H1 (cell line): ENCODE measurements around the gene CD163. TPM values are rescaled to one million over a fixed set of nuclear protein-coding genes. Genes with fewer than 3 reads are reported as not detected.

Experiments
- CTCF ChIA-PET: fragments of 300-600 bp; sonication (Branson Sonifier 250); formaldehyde crosslinking; loops from one replicate; lab custom pipeline; 2021; ENCODE audit not compliant: partially characterized antibody; lab: Charles Lee
- POLR2A ChIA-PET: fragments of 300-600 bp; sonication (Branson Sonifier 250); formaldehyde crosslinking; loops from one replicate; lab custom pipeline; 2021; ENCODE audit warnings: inconsistent platforms; ENCODE audit not compliant: partially characterized antibody; lab: Charles Lee
- DNase-seq, 2 experiments: peaks; one replicate each; pipeline versions ENCODE4 v3.0.0 to v3.0.0-alpha.2; 2010 to 2022; ENCODE audit warnings: low spot score in 2 of 2, low read depth in 1 of 2, mixed read lengths in 1 of 2
- FAIRE-seq: peaks from 2 replicates; lab custom pipeline; 2011; peaks lifted over from hg19 to GRCh38; lab: Jason Lieb, UNC
- H2AFZ ChIP-seq: 2 replicates; pipeline ENCODE4 v1.8.1; 2012; ENCODE audit warnings: low read length, inconsistent platforms
- H2AK5ac ChIP-seq: 2 replicates; pipeline ENCODE4 v1.6.1; 2013; ENCODE audit warnings: low read depth, low read length
- H2BK120ac ChIP-seq: replicated peaks from 2 replicates; pipeline ENCODE3; 2013; ENCODE audit warnings: low read depth, low read length, inconsistent platforms
- H2BK12ac ChIP-seq: 2 replicates; pipeline ENCODE4 v1.6.1; 2013; ENCODE audit warnings: low read depth, low read length
- H2BK15ac ChIP-seq: 2 replicates; pipeline ENCODE4 v1.6.1; 2013; ENCODE audit warnings: low read length
- H2BK20ac ChIP-seq: 2 replicates; pipeline ENCODE4 v1.6.1; 2013; ENCODE audit warnings: low read length
- H2BK5ac ChIP-seq: 2 replicates; pipeline ENCODE4 v1.6.1; 2013; ENCODE audit warnings: low read depth, low read length
- H3K14ac ChIP-seq: 2 replicates; pipeline ENCODE4 v1.6.1; 2013; ENCODE audit warnings: inconsistent platforms; ENCODE audit not compliant: insufficient read length
- H3K18ac ChIP-seq: 2 replicates; pipeline ENCODE4 v1.6.1; 2013; ENCODE audit warnings: low read length; ENCODE audit errors: extremely low read depth
- H3K23ac ChIP-seq: 2 replicates; pipeline ENCODE4 v1.6.1; 2013; ENCODE audit warnings: inconsistent platforms; ENCODE audit not compliant: insufficient read length
- H3K23me2 ChIP-seq: 2 replicates; pipeline ENCODE4 v1.6.1; 2013; ENCODE audit warnings: low read depth, low read length
- H3K27ac ChIP-seq: 2 replicates; pipeline ENCODE4 v1.6.1; 2011; ENCODE audit warnings: low read depth, low read length, inconsistent platforms
- H3K27me3 ChIP-seq, 4 experiments: replicated peaks in 1 of 4; 1 replicate in 1 of 4; 2 replicates in 3 of 4; pipeline versions ENCODE4 v1.6.1 to v1.8.1; 2011 to 2013; ENCODE audit warnings: low read length in 3 of 4, mild to moderate bottlenecking in 3 of 4, inconsistent platforms in 2 of 4, mixed read lengths in 2 of 4, moderate library complexity in 1 of 4; ENCODE audit not compliant: control insufficient read depth in 3 of 4, insufficient read depth in 3 of 4; ENCODE audit errors: extremely low read depth in 1 of 4
- H3K36me3 ChIP-seq, 4 experiments: 2 replicates each; pipeline versions ENCODE4 v1.6.1 to v1.8.1; 2011 to 2013; ENCODE audit warnings: mild to moderate bottlenecking in 4 of 4, low read length in 3 of 4, moderate library complexity in 2 of 4, control low read depth in 1 of 4, inconsistent platforms in 1 of 4; ENCODE audit not compliant: insufficient read depth in 4 of 4, control insufficient read depth in 2 of 4
- H3K4ac ChIP-seq: replicated peaks from 2 replicates; pipeline ENCODE3; 2013; ENCODE audit warnings: low read length, low read depth, mixed read lengths, inconsistent platforms; ENCODE audit not compliant: insufficient read length
- H3K4me1 ChIP-seq, 4 experiments: replicated peaks in 1 of 4; 1 replicate in 1 of 4; 2 replicates in 3 of 4; pipeline versions ENCODE4 v1.6.1 to v1.8.1; 2011 to 2013; ENCODE audit warnings: low read length in 3 of 4, inconsistent platforms in 2 of 4, mixed read lengths in 1 of 4; ENCODE audit not compliant: insufficient read depth in 4 of 4, control insufficient read depth in 3 of 4
- H3K4me2 ChIP-seq, 2 experiments: 2 replicates each; pipeline versions ENCODE4 v1.6.1 to v1.8.1; 2011 to 2013; ENCODE audit warnings: low read depth in 2 of 2, low read length in 2 of 2, control low read depth in 1 of 2, inconsistent platforms in 1 of 2, mild to moderate bottlenecking in 1 of 2; ENCODE audit not compliant: insufficient read depth in 1 of 2
- H3K4me3 ChIP-seq, 4 experiments: fragments of 200-600, 300-600 bp in 1 of 4; sonication (generic), shearing (Covaris generic), sonication (Bioruptor Twin) in 1 of 4; 2 replicates each; pipeline versions ENCODE4 v1.5.1 to v1.8.1; 2011 to 2016; ENCODE audit warnings: low read length in 4 of 4, low read depth in 3 of 4, control low read depth in 2 of 4, inconsistent platforms in 2 of 4, mild to moderate bottlenecking in 2 of 4, mixed read lengths in 1 of 4, moderate library complexity in 1 of 4; ENCODE audit not compliant: insufficient read depth in 2 of 4; ENCODE audit errors: extremely low read depth in 1 of 4
- H3K56ac ChIP-seq: replicated peaks from 2 replicates; pipeline ENCODE3; 2013; ENCODE audit warnings: low read depth, mild to moderate bottlenecking, mixed read lengths, low read length, inconsistent platforms; ENCODE audit not compliant: insufficient read length
- H3K79me1 ChIP-seq: 2 replicates; pipeline ENCODE4 v1.6.1; 2013; ENCODE audit warnings: low read depth, low read length, control low read depth
- H3K79me2 ChIP-seq, 2 experiments: 2 replicates each; pipeline versions ENCODE4 v1.6.1 to v1.8.1; 2012 to 2013; ENCODE audit warnings: low read length in 2 of 2, mild to moderate bottlenecking in 2 of 2, inconsistent platforms in 1 of 2; ENCODE audit not compliant: insufficient read depth in 2 of 2, control insufficient read depth in 1 of 2
- H3K9ac ChIP-seq, 4 experiments: replicated peaks in 1 of 4; 1 replicate in 1 of 4; 2 replicates in 3 of 4; pipeline versions ENCODE4 v1.6.1 to v1.8.1; 2011 to 2013; ENCODE audit warnings: low read depth in 3 of 4, low read length in 3 of 4, control low read depth in 2 of 4, mild to moderate bottlenecking in 2 of 4, moderate library complexity in 2 of 4, inconsistent platforms in 1 of 4; ENCODE audit errors: extremely low read depth in 1 of 4
- H3K9me3 ChIP-seq, 2 experiments: 2 replicates each; pipeline versions ENCODE4 v1.6.1 to v1.8.1; 2012 to 2013; ENCODE audit warnings: mild to moderate bottlenecking in 2 of 2, moderate library complexity in 2 of 2, control low read depth in 1 of 2, inconsistent platforms in 1 of 2, low read depth in 1 of 2, low read length in 1 of 2, mixed read lengths in 1 of 2; ENCODE audit not compliant: insufficient read depth in 2 of 2
- H4K20me1 ChIP-seq, 2 experiments: replicated peaks in 1 of 2; 2 replicates each; pipeline versions ENCODE3 to v1.8.1; 2011 to 2013; ENCODE audit warnings: inconsistent platforms in 2 of 2, low read length in 2 of 2, mild to moderate bottlenecking in 1 of 2; ENCODE audit not compliant: insufficient read depth in 2 of 2, control insufficient read depth in 1 of 2
- H4K5ac ChIP-seq: 2 replicates; pipeline ENCODE4 v1.6.1; 2013; ENCODE audit warnings: low read length, low read depth, mixed read lengths, inconsistent platforms; ENCODE audit not compliant: insufficient read length
- H4K8ac ChIP-seq: 2 replicates; pipeline ENCODE4 v1.8.0; 2013; ENCODE audit warnings: mild to moderate bottlenecking, moderate library complexity, low read length, inconsistent platforms; ENCODE audit not compliant: insufficient read depth; ENCODE audit errors: extremely low read depth
- H4K91ac ChIP-seq: replicated peaks from 2 replicates; pipeline ENCODE3; 2013; ENCODE audit warnings: low read length, mixed read lengths, inconsistent platforms; ENCODE audit not compliant: insufficient read length
- CEBPB ChIP-seq: IDR thresholded peaks from 2 replicates; pipeline ENCODE4 v1.6.1; 2012; ENCODE audit warnings: low read depth, low read length
- CHD1 ChIP-seq: IDR thresholded peaks from 2 replicates; pipeline ENCODE4 v1.6.1; 2012; ENCODE audit warnings: low read depth, low read length, improper control_type of control experiment
- HDAC6 ChIP-seq: IDR thresholded peaks from one replicate; pipeline ENCODE4 v1.7.1; 2012; ENCODE audit warnings: low read depth, mild to moderate bottlenecking, inconsistent platforms, low read length, moderate library complexity
- POLR2A ChIP-seq, 2 experiments: IDR thresholded peaks; 1 replicate in 1 of 2; 2 replicates in 1 of 2; pipeline ENCODE4 v1.6.1; 2011; ENCODE audit warnings: low read depth in 2 of 2, low read length in 2 of 2, mild to moderate bottlenecking in 2 of 2; ENCODE audit errors: control extremely low read depth in 1 of 2
- SIRT6 ChIP-seq: IDR thresholded peaks from one replicate; pipeline ENCODE4 v1.7.1; 2012; ENCODE audit warnings: low read length, inconsistent platforms
- SP2 ChIP-seq: IDR thresholded peaks from 2 replicates; pipeline ENCODE4 v1.6.1; 2012; ENCODE audit warnings: mild to moderate bottlenecking, low read length, inconsistent platforms
- TEAD4 ChIP-seq: IDR thresholded peaks from 2 replicates; pipeline ENCODE4 v1.6.1; 2012; ENCODE audit warnings: low read depth, low read length, inconsistent platforms, mixed read lengths
- YY1 ChIP-seq: IDR thresholded peaks from 2 replicates; pipeline ENCODE4 v1.6.1; 2011; ENCODE audit warnings: low read depth, mild to moderate bottlenecking, low read length
- WGBS, 2 experiments: shearing (Covaris generic) in 1 of 2; methylation state at CpG; one replicate each; pipeline versions ENCODE4 v1.1.6 to v1.1.7; 2013 to 2015; ENCODE audit warnings: low lambda C conversion rate in 2 of 2, mixed read lengths in 2 of 2, inconsistent platforms in 1 of 2, low coverage in 1 of 2, missing lambda C conversion rate in 1 of 2; ENCODE audit not compliant: insufficient replicate concordance in 2 of 2, insufficient coverage in 1 of 2, insufficient read length in 1 of 2; ENCODE audit errors: extremely low coverage in 1 of 2, missing lambda C conversion rate in 1 of 2; 5-methylcytosine and 5-hydroxymethylcytosine counted together
- polyA plus RNA-seq, 7 experiments: library from polyadenylated mRNA; depleted of rRNA in 3 of 7; stranded (reverse) in 5 of 7; unstranded in 2 of 7; fragments of >200 nt in 5 of 7; fragments of 200-250 nt in 2 of 7; gene quantifications; 1 replicate in 5 of 7; 2 replicates in 1 of 7; 4 replicates in 1 of 7; pipeline versions ENCODE4 v1.2.1 to v1.2.3, GENCODE V29; 2011 to 2013; ENCODE audit warnings: missing spikeins in 2 of 7, mixed read lengths in 2 of 7
- total RNA-seq: library from RNA; stranded (reverse); fragmentation: NEBNext Ultra II Directional; extraction: Animal tissue kit (Norgen Biotek cat#: 25700); gene quantifications from 2 replicates; pipeline ENCODE4 v1.2.1, GENCODE V29; 2021

CD163 gene
- total and polyA plus RNA-seq, 2 of the 8 experiments (the other 6 are each of a cell fraction or from before 2014, with no cell fraction given): 0.02 TPM; not detected in 1

DNA sequence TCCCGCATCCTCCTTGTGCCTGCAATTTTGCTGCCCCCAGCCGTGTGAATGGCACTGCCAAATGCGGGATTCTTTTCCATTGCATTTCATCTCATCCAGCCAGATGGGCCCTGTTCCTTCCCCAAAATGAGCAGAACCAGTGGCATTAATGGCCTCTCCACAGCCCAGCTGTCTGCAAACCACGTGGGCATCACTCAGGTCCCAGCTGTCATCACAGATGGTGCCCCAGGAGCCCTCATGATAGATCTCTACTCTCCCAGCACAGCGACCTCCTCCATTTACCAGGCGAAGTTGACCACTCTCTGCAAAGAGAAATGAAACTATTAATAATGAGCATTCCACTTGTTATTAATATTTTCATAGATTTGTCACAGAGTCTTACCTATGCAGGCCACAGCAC is 17.1 kb downstream of the CD163 start:
- no peaks in the 10 kb centered on the region for H4K20me1 ChIP-seq
- H2AK5ac ChIP-seq: no peak overlapping the region
- no peaks in the 10 kb centered on the region for H3K79me2 ChIP-seq
- H3K23ac ChIP-seq: no peak overlapping the region
- no peak overlapping the region for H3K4ac ChIP-seq
- H2BK20ac ChIP-seq: no peak overlapping the region
- H3K27me3 ChIP-seq: no peaks in the 10 kb centered on the region
- ChIA-PET POLR2A (no interaction called here), CTCF (no interaction called here)
- H3K4me1 ChIP-seq: no peaks in the 10 kb centered on the region
- TF ChIP-seq YY1: no peak
- no peak for TF ChIP-seq SIRT6
- TF ChIP-seq HDAC6: no peak
- TF ChIP-seq CHD1: no peak
- TF ChIP-seq POLR2A (IDR thresholded peaks at IDR 0.05; ENCODE audit: control extremely low read depth in 1 of 2, low read depth in 2 of 2, low read length in 2 of 2): no peak
- no peak for TF ChIP-seq TEAD4
- no peak for TF ChIP-seq CEBPB
- no peak for TF ChIP-seq SP2
- no peak overlapping the region for H3K9ac ChIP-seq
- H3K4me3 ChIP-seq: no peak overlapping the region
- H3K79me1 ChIP-seq: no peaks in the 10 kb centered on the region
- H3K23me2 ChIP-seq: no peaks in the 10 kb centered on the region
- H3K9me3 ChIP-seq: 0 out of 4 replicates have a peak, but pooled peaks cover 0 to 4% of the 10 kb centered on the region in 2 experiments
- no peak overlapping the region for H3K56ac ChIP-seq
- no peak overlapping the region for H2AFZ ChIP-seq
- no peak overlapping the region for H2BK5ac ChIP-seq
- DNase-seq (no peak), FAIRE-seq (no peak)
- H2BK12ac ChIP-seq: no peak overlapping the region
- no peak overlapping the region for H3K14ac ChIP-seq
- 88% methylated on average over 6 of the region's 6 CpGs; no CpG with 5 or more reads in 1 of the 2 experiments for WGBS, 2 experiments
- H4K8ac ChIP-seq: no peak overlapping the region
- no peaks in the 10 kb centered on the region for H3K36me3 ChIP-seq
- no peak overlapping the region for H3K4me2 ChIP-seq
- no peak overlapping the region for H2BK120ac ChIP-seq
- no peak overlapping the region for H4K5ac ChIP-seq
- H3K27ac ChIP-seq: no peak overlapping the region
- H3K18ac ChIP-seq: no peak overlapping the region
- H2BK15ac ChIP-seq: no peak overlapping the region
- no peak overlapping the region for H4K91ac ChIP-seq
